K562 (cell line): Measurements from ENCODE around the gene TMEM129. TPM values are rescaled to one million over a fixed set of nuclear protein-coding genes. Genes with fewer than 3 reads are reported as not detected.

Source experiments
- DNMT1 ChIP-seq: fragments of 450-650 bp; IDR thresholded peaks from 2 replicates; pipeline ENCODE4 v1.6.1; 2016; ENCODE audit warnings: antibody characterized with exemption, mild to moderate bottlenecking
- E2F3 ChIP-seq: fragments of 250-450 bp; sonication (Bioruptor Pico); IDR thresholded peaks from 2 replicates; pipeline ENCODE4 v1.4.0; 2020; ENCODE audit warnings: mild to moderate bottlenecking
- EHMT2 ChIP-seq: fragments of 450-650 bp; IDR thresholded peaks from 2 replicates; pipeline ENCODE4 v1.6.1; 2018; ENCODE audit warnings: antibody characterized with exemption
- KAT7 ChIP-seq: sonication (generic); formaldehyde crosslinking; IDR thresholded peaks from 2 replicates; pipeline ENCODE4 v1.8.0; 2022; ENCODE audit warnings: missing genetic modification reagents, mild to moderate bottlenecking, borderline replicate concordance
- NR4A1 ChIP-seq, 2 experiments: fragments of 250-450 bp in 1 of 2; fragments of 450-650 bp in 1 of 2; sonication (Bioruptor Pico) in 1 of 2; IDR thresholded peaks; 2 replicates each; pipeline versions ENCODE4 v1.4.0 to v1.6.1; 2016 to 2020; ENCODE audit warnings: mild to moderate bottlenecking in 2 of 2, missing compliant biosample characterization in 1 of 2, missing genetic modification characterization in 1 of 2, moderate library complexity in 1 of 2
- OTX1 ChIP-seq: fragments of 450-650 bp; formaldehyde crosslinking; IDR thresholded peaks from 2 replicates; pipeline ENCODE4 v1.4.0; 2022; ENCODE audit warnings: mild to moderate bottlenecking
- POLR2G ChIP-seq: fragments of 200-400 bp; formaldehyde crosslinking; IDR thresholded peaks from 2 replicates; pipeline ENCODE4 v1.6.1; 2017; ENCODE audit warnings: low read depth, mild to moderate bottlenecking, antibody characterized with exemption, low read length, moderate library complexity
- ZNF143 ChIP-seq: sonication (generic); formaldehyde crosslinking; IDR thresholded peaks from 2 replicates; pipeline ENCODE4 v1.9.0; 2022; ENCODE audit warnings: mild to moderate bottlenecking, missing genetic modification reagents
- ZNF263 ChIP-seq: sonication (generic); formaldehyde crosslinking; IDR thresholded peaks from 2 replicates; pipeline ENCODE4 v1.8.0; 2022; ENCODE audit warnings: mild to moderate bottlenecking, missing genetic modification reagents, borderline replicate concordance
- ZNF696 ChIP-seq: fragments of 250-450 bp; sonication (Bioruptor Pico); conservative IDR thresholded peaks from 2 replicates; pipeline ENCODE4 v1.4.0; 2020; ENCODE audit warnings: mild to moderate bottlenecking, moderate library complexity
- polyA plus RNA-seq, 8 experiments: library from polyadenylated mRNA; depleted of rRNA in 4 of 8; stranded (reverse) in 5 of 8; unstranded in 3 of 8; fragments of >200 nt; fragmentation: Nextera tagmentation in 2 of 8; fragmentation: Illumina TruSeq in 1 of 8; extraction: Ambion mirVana in 2 of 8; extraction: Trizol in 1 of 8; gene quantifications; 2 replicates each; pipeline versions ENCODE4 v1.2.1 to v1.2.3, GENCODE V29; 2011 to 2014; ENCODE audit warnings: inconsistent platforms in 1 of 8, missing spikeins in 1 of 8
- total RNA-seq, 7 experiments: library from RNA; depleted of rRNA in 6 of 7; stranded (reverse); fragments of >200 nt in 6 of 7; fragmentation: Illumina TruSeq in 2 of 7; extraction: Trizol in 2 of 7; gene quantifications; 2 replicates each; pipeline versions ENCODE4 v1.2.1 to v1.2.3, GENCODE V29; 2011 to 2021; ENCODE audit warnings: low replicate concordance in 1 of 7
- TF ChIP-seq, protein P1 (sequence below), 2 experiments: fragments of 450-650 bp in 1 of 2; sonication (generic) in 1 of 2; formaldehyde crosslinking in 1 of 2; IDR thresholded peaks; 2 replicates each; pipeline versions ENCODE4 v1.7.1 to v1.9.0; 2016 to 2022; ENCODE audit warnings: inconsistent platforms in 1 of 2, mild to moderate bottlenecking in 1 of 2, missing genetic modification reagents in 1 of 2
- TF ChIP-seq, protein P2 (sequence below): sonication (generic); formaldehyde crosslinking; IDR thresholded peaks from 2 replicates; pipeline ENCODE4 v1.5.0; 2020; ENCODE audit warnings: missing genetic modification reagents
- TF ChIP-seq, protein P3 (sequence below): fragments of 450-650 bp; IDR thresholded peaks from 2 replicates; pipeline ENCODE4 v1.6.1; 2016; ENCODE audit warnings: low read depth, mild to moderate bottlenecking, moderate library complexity
- TF ChIP-seq, protein P4 (sequence below): sonication (generic); formaldehyde crosslinking; IDR thresholded peaks from 2 replicates; pipeline ENCODE4 v1.8.1; 2023; ENCODE audit warnings: mild to moderate bottlenecking, missing genetic modification reagents, moderate library complexity

TMEM129 gene
- total and polyA plus RNA-seq, 9 of the 15 experiments (the other 6 are each of a cell fraction or from before 2014, with no cell fraction given) = 0.34 to 47.2 (median 18.8) TPM

DNA sequence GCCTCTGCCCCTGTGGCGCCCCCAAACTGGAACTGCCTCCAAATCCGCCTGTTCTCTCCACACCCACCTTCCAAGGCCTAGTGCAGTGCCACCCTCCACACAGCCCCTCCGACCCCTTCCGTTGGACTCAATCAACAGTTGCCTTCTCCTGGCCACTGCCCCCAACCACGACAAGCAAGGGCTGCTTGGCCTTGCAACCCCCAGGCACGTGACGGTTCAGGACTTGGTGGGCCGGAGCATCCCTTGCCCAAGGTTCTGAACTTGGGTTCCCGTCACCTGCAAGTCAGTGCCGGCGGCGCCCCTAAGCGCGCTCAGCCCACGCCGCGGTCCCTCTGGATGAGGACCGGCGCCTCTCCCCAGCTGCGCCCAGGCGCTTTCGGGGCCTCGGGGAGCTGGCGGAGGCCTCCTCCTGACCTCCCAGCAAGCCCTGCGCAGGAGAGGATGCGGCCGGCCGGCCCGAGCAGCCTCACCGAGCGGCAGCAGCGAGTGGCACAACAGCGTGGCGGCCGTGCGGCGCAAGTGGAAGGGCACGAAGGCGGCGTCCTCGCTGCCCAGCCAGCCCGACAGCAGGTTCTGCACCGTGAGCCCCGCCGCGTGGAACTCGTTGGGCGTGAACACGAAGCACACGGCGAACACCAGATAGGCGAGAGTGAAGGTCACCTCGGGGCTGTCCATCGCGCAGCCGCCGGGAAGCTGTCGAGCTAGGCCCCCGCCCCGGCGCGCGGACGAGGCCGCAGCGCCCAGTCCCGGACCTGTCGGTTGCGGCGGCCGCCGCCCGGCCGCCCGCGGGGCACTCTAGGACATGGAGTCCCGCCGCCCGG lies 750 bp downstream of the TMEM129 start (continued):
- TF ChIP-seq, protein P1, sequence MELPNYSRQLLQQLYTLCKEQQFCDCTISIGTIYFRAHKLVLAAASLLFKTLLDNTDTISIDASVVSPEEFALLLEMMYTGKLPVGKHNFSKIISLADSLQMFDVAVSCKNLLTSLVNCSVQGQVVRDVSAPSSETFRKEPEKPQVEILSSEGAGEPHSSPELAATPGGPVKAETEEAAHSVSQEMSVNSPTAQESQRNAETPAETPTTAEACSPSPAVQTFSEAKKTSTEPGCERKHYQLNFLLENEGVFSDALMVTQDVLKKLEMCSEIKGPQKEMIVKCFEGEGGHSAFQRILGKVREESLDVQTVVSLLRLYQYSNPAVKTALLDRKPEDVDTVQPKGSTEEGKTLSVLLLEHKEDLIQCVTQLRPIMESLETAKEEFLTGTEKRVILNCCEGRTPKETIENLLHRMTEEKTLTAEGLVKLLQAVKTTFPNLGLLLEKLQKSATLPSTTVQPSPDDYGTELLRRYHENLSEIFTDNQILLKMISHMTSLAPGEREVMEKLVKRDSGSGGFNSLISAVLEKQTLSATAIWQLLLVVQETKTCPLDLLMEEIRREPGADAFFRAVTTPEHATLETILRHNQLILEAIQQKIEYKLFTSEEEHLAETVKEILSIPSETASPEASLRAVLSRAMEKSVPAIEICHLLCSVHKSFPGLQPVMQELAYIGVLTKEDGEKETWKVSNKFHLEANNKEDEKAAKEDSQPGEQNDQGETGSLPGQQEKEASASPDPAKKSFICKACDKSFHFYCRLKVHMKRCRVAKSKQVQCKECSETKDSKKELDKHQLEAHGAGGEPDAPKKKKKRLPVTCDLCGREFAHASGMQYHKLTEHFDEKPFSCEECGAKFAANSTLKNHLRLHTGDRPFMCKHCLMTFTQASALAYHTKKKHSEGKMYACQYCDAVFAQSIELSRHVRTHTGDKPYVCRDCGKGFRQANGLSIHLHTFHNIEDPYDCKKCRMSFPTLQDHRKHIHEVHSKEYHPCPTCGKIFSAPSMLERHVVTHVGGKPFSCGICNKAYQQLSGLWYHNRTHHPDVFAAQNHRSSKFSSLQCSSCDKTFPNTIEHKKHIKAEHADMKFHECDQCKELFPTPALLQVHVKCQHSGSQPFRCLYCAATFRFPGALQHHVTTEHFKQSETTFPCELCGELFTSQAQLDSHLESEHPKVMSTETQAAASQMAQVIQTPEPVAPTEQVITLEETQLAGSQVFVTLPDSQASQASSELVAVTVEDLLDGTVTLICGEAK (IDR thresholded peaks at IDR 0.05) = 0 out of 2 replicates have a peak, but pooled peaks have one; percentile 18
- TF ChIP-seq, protein P1 (CRISPR knock-in tag; IDR thresholded peaks at IDR 0.05) = no peak
- TF ChIP-seq EHMT2 (no peak), DNMT1 (no peak), KAT7 (CRISPR knock-in tag) (0 out of 2 replicates have a peak, but pooled peaks have one; percentile 36), OTX1 (CRISPR knock-in tag) (peak; percentile 67; the same call in 1 of the 2 replicates), ZNF696 (CRISPR knock-in tag) (no peak), POLR2G (peak; percentile 86), E2F3 (CRISPR knock-in tag) (0 out of 2 replicates have a peak, but pooled peaks have one; percentile 6), ZNF143 (CRISPR knock-in tag) (peak; percentile 68), NR4A1 (CRISPR knock-in tag; IDR thresholded peaks at IDR 0.05) (no peak), NR4A1 (tag; IDR thresholded peaks at IDR 0.05) (no peak), ZNF263 (peak; percentile 16; the same call in 1 of the 2 replicates)
- TF ChIP-seq, protein P2, sequence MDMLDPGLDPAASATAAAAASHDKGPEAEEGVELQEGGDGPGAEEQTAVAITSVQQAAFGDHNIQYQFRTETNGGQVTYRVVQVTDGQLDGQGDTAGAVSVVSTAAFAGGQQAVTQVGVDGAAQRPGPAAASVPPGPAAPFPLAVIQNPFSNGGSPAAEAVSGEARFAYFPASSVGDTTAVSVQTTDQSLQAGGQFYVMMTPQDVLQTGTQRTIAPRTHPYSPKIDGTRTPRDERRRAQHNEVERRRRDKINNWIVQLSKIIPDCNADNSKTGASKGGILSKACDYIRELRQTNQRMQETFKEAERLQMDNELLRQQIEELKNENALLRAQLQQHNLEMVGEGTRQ (CRISPR knock-in tag) = peak; percentile 61
- TF ChIP-seq, protein P3, sequence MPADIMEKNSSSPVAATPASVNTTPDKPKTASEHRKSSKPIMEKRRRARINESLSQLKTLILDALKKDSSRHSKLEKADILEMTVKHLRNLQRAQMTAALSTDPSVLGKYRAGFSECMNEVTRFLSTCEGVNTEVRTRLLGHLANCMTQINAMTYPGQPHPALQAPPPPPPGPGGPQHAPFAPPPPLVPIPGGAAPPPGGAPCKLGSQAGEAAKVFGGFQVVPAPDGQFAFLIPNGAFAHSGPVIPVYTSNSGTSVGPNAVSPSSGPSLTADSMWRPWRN = no peak
- TF ChIP-seq, protein P4, sequence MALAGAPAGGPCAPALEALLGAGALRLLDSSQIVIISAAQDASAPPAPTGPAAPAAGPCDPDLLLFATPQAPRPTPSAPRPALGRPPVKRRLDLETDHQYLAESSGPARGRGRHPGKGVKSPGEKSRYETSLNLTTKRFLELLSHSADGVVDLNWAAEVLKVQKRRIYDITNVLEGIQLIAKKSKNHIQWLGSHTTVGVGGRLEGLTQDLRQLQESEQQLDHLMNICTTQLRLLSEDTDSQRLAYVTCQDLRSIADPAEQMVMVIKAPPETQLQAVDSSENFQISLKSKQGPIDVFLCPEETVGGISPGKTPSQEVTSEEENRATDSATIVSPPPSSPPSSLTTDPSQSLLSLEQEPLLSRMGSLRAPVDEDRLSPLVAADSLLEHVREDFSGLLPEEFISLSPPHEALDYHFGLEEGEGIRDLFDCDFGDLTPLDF (CRISPR knock-in tag) = peak; percentile 40; the same call in 1 of the 2 replicates
